Lung microvascular endothelial cell (primary cell): ENCODE data around the gene UMODL1. TPM values are rescaled to one million over a fixed set of nuclear protein-coding genes. Genes with fewer than 3 reads are reported as not detected.

Source experiments
- DNase-seq, 2 donors: peaks; one replicate each; pipeline versions ENCODE4 v3.0.0 to v3.0.0-alpha.2; 2010; ENCODE audit warnings: low read depth in 2 of 2
- total RNA-seq: library from RNA; depleted of rRNA; stranded (reverse); fragments of >200 nt; gene quantifications from 2 replicates; pipeline ENCODE4 v1.2.1, GENCODE V29; 2014

The UMODL1 gene
- total RNA-seq, 1 donor from 2014 or later: not detected

GRCh38 chr21:42149656-42150473 lies 78.7 kb downstream of the UMODL1 start:
- no peak for DNase-seq

- no peak for DNase-seq
Observed at GRCh38 chr21:42150474-42151085, 79.5 kb downstream of the UMODL1 start.

- DNase-seq: no peak
Observed at GRCh38 chr21:42151148-42151947, 80.2 kb downstream of the UMODL1 start.

GRCh38 chr21:42151948-42152220 lies 80.8 kb downstream of the UMODL1 start:
- peak in 1 of 2 donors; percentile 10 for DNase-seq

- no peak for DNase-seq
Observed at GRCh38 chr21:42153046-42153686, 82.0 kb downstream of the UMODL1 start.

GRCh38 chr21:42153746-42154145 lies 82.6 kb downstream of the UMODL1 start:
- no peak for DNase-seq

GRCh38 chr21:42154237-42155044 lies 83.3 kb downstream of the UMODL1 start:
- no peak for DNase-seq

GRCh38 chr21:42155045-42155855 lies 84.1 kb downstream of the UMODL1 start:
- DNase-seq: no peak

- peak; percentile 31 to 46 for DNase-seq
Observed at GRCh38 chr21:42156690-42157605, 85.8 kb downstream of the UMODL1 start.

- DNase-seq: no peak
Observed at GRCh38 chr21:42157606-42158310, 86.6 kb downstream of the UMODL1 start.

GRCh38 chr21:42158846-42159245 lies 87.7 kb downstream of the UMODL1 start:
- no peak for DNase-seq

GRCh38 chr21:42159560-42160110 lies 88.5 kb downstream of the UMODL1 start:
- DNase-seq: no peak

- DNase-seq: no peak
Observed at GRCh38 chr21:42160111-42160721, 89.1 kb downstream of the UMODL1 start.

- DNase-seq: no peak
Observed at GRCh38 chr21:42160765-42161164, 89.6 kb downstream of the UMODL1 start.

GRCh38 chr21:42161401-42161955 lies 90.4 kb downstream of the UMODL1 start:
- DNase-seq: no peak

- no peak for DNase-seq
Observed at GRCh38 chr21:42161956-42162681, 91.0 kb downstream of the UMODL1 start.
